SK-N-SH (cell line): Measurements from ENCODE around the gene PLK2. TPM values are rescaled to one million over a fixed set of nuclear protein-coding genes. Genes with fewer than 3 reads are reported as not detected.

Experiments used
- CTCF ChIA-PET: fragments of 300-600, 350-600 bp; formaldehyde crosslinking; extraction: SDS; loops from one replicate; lab custom pipeline; 2021; lab: Yijun Ruan, JAX
- POLR2A ChIA-PET: fragments of 350-600 bp; sonication (Branson Sonifier 250); formaldehyde crosslinking; extraction: SDS; loops from one replicate; lab custom pipeline; 2020; ENCODE audit warnings: antibody characterized with exemption, inconsistent platforms; lab: Yijun Ruan, JAX
- DNase-seq: peaks from one replicate; pipeline ENCODE4 v3.0.0; 2012
- H2AFZ ChIP-seq: fragments of 200-600 bp; sonication (generic); 2 replicates; pipeline ENCODE4 v1.8.1; 2016; ENCODE audit warnings: antibody characterized with exemption, mild to moderate bottlenecking, low read depth
- H3F3A ChIP-seq: fragments of 200-600 bp; sonication (generic); replicated peaks from 2 replicates; pipeline ENCODE3; 2016; ENCODE audit warnings: antibody characterized with exemption, mild to moderate bottlenecking; ENCODE audit not compliant: insufficient read depth
- H3K27ac ChIP-seq, 2 experiments: fragments of 200-500 bp in 1 of 2; fragments of 200-600 bp in 1 of 2; sonication (Bioruptor generic) in 1 of 2; sonication (generic), shearing (Covaris generic) in 1 of 2; 2 replicates each; pipeline versions ENCODE4 v1.5.1 to v1.6.1; 2014 to 2016; ENCODE audit warnings: low read depth in 2 of 2, inconsistent platforms in 1 of 2, low read length in 1 of 2, mild to moderate bottlenecking in 1 of 2, mixed read lengths in 1 of 2
- H3K27me3 ChIP-seq: fragments of 200-600 bp; sonication (generic), shearing (Covaris generic); 2 replicates; pipeline ENCODE4 v1.6.1; 2016; ENCODE audit warnings: mixed run types; ENCODE audit not compliant: insufficient read depth
- H3K36me3 ChIP-seq, 2 experiments: fragments of 200-500 bp in 1 of 2; fragments of 200-600 bp in 1 of 2; sonication (Bioruptor generic) in 1 of 2; sonication (generic) in 1 of 2; replicated peaks in 1 of 2; 2 replicates each; pipeline versions ENCODE3 to v1.5.1; 2014 to 2016; ENCODE audit warnings: low read length in 1 of 2, mild to moderate bottlenecking in 1 of 2; ENCODE audit not compliant: insufficient read depth in 2 of 2, control insufficient read depth in 1 of 2
- H3K4me1 ChIP-seq, 2 experiments: fragments of 200-500 bp in 1 of 2; fragments of 200-600 bp in 1 of 2; sonication (Bioruptor generic) in 1 of 2; sonication (generic), shearing (Covaris generic) in 1 of 2; 2 replicates each; pipeline versions ENCODE4 v1.5.1 to v1.6.1; 2014 to 2016; ENCODE audit warnings: low read depth in 1 of 2, low read length in 1 of 2, mixed run types in 1 of 2; ENCODE audit not compliant: insufficient read depth in 2 of 2, control insufficient read depth in 1 of 2
- H3K4me2 ChIP-seq: fragments of 200-600 bp; sonication (generic), shearing (Covaris generic); 2 replicates; pipeline ENCODE4 v1.6.1; 2017; ENCODE audit warnings: mixed run types
- H3K4me3 ChIP-seq, 2 experiments: fragments of 200-500 bp in 1 of 2; fragments of 200-600 bp in 1 of 2; sonication (Bioruptor generic) in 1 of 2; sonication (generic), shearing (Covaris generic) in 1 of 2; 2 replicates each; pipeline versions ENCODE4 v1.5.1 to v1.8.1; 2014 to 2016; ENCODE audit warnings: low read depth in 2 of 2, inconsistent platforms in 1 of 2, low read length in 1 of 2, mild to moderate bottlenecking in 1 of 2, mixed read lengths in 1 of 2, moderate library complexity in 1 of 2
- H3K79me2 ChIP-seq: fragments of 200-600 bp; sonication (generic); 2 replicates; pipeline ENCODE4 v1.8.1; 2017; ENCODE audit warnings: mild to moderate bottlenecking; ENCODE audit not compliant: insufficient read depth
- H3K9ac ChIP-seq: fragments of 200-600 bp; sonication (generic); 2 replicates; pipeline ENCODE4 v1.6.1; 2017; ENCODE audit warnings: mixed run types
- H3K9me2 ChIP-seq: fragments of 200-600 bp; sonication (generic); 2 replicates; pipeline ENCODE4 v1.6.1; 2017; ENCODE audit warnings: mixed run types
- H3K9me3 ChIP-seq: fragments of 200-600 bp; sonication (generic); 2 replicates; pipeline ENCODE4 v1.6.1; 2017; ENCODE audit warnings: mixed run types, mild to moderate bottlenecking, moderate library complexity
- H4K20me1 ChIP-seq: fragments of 200-600 bp; sonication (generic); 2 replicates; pipeline ENCODE4 v1.6.1; 2017; ENCODE audit warnings: mild to moderate bottlenecking, mixed run types; ENCODE audit not compliant: insufficient read depth
- ELF1 ChIP-seq: IDR thresholded peaks from 2 replicates; pipeline ENCODE4 v1.4.0; 2012
- EP300 ChIP-seq, 2 experiments: IDR thresholded peaks; 2 replicates each; pipeline versions ENCODE4 v1.4.0 to v1.6.1; 2012; ENCODE audit warnings: borderline replicate concordance in 1 of 2, low read depth in 1 of 2, low read length in 1 of 2
- EZH2phosphoT487 ChIP-seq: fragments of 200-600 bp; sonication (generic); IDR thresholded peaks from 2 replicates; pipeline ENCODE4 v1.6.1; 2017; ENCODE audit warnings: low read depth, mixed run types, mild to moderate bottlenecking, antibody characterized with exemption, moderate library complexity, borderline replicate concordance
- FOXJ3 ChIP-seq: sonication (generic); formaldehyde crosslinking; IDR thresholded peaks from 2 replicates; pipeline ENCODE4 v1.5.1; 2020; ENCODE audit warnings: mild to moderate bottlenecking, missing genetic modification reagents
- GATA2 ChIP-seq: sonication (generic); formaldehyde crosslinking; IDR thresholded peaks from 2 replicates; pipeline ENCODE4 v1.5.0; 2020; ENCODE audit warnings: mild to moderate bottlenecking, missing genetic modification reagents
- IRF3 ChIP-seq: fragments of 150-350 bp; IDR thresholded peaks from 2 replicates; pipeline ENCODE4 v1.6.1; 2016; ENCODE audit warnings: mild to moderate bottlenecking, low read depth, low read length
- JUND ChIP-seq: IDR thresholded peaks from 2 replicates; pipeline ENCODE4 v1.4.0; 2012
- MEF2A ChIP-seq: IDR thresholded peaks from 2 replicates; pipeline ENCODE4 v1.4.0; 2012; ENCODE audit warnings: low read depth, borderline replicate concordance
- NRF1 ChIP-seq: IDR thresholded peaks from 2 replicates; pipeline ENCODE4 v1.6.1; 2012; ENCODE audit warnings: low read depth, mild to moderate bottlenecking, low read length
- RAD21 ChIP-seq: IDR thresholded peaks from 2 replicates; pipeline ENCODE4 v1.6.1; 2012; ENCODE audit warnings: mild to moderate bottlenecking, low read length
- RCOR1 ChIP-seq: fragments of 150-350 bp; IDR thresholded peaks from 2 replicates; pipeline ENCODE4 v1.6.1; 2017; ENCODE audit warnings: antibody characterized with exemption, low read length
- RFX5 ChIP-seq: IDR thresholded peaks from 2 replicates; pipeline ENCODE4 v1.6.1; 2012; ENCODE audit warnings: mild to moderate bottlenecking, improper control_type of control experiment, low read length
- SIN3A ChIP-seq: IDR thresholded peaks from 2 replicates; pipeline ENCODE4 v1.6.1; 2012; ENCODE audit warnings: low read depth, mild to moderate bottlenecking, low read length, moderate library complexity, borderline replicate concordance
- TAF1 ChIP-seq: IDR thresholded peaks from 2 replicates; pipeline ENCODE4 v1.6.1; 2012; ENCODE audit warnings: low read depth, mild to moderate bottlenecking, low read length, moderate library complexity, borderline replicate concordance
- TCF12 ChIP-seq: IDR thresholded peaks from 2 replicates; pipeline ENCODE4 v1.4.0; 2012
- TEAD4 ChIP-seq: IDR thresholded peaks from 2 replicates; pipeline ENCODE4 v1.4.0; 2012; ENCODE audit warnings: mild to moderate bottlenecking, borderline replicate concordance; ENCODE audit not compliant: insufficient read depth
- USF1 ChIP-seq: IDR thresholded peaks from 2 replicates; pipeline ENCODE4 v1.4.0; 2012; ENCODE audit warnings: low read depth, borderline replicate concordance
- ZBTB33 ChIP-seq: IDR thresholded peaks from 2 replicates; pipeline ENCODE4 v1.4.0; 2012; ENCODE audit warnings: low read depth, borderline replicate concordance
- WGBS: methylation state at CpG from one replicate; pipeline ENCODE4 v1.1.6; 2017; ENCODE audit warnings: low lambda C conversion rate; 5-methylcytosine and 5-hydroxymethylcytosine counted together
- polyA plus RNA-seq, 3 experiments: library from polyadenylated mRNA; depleted of rRNA; stranded (reverse); fragments of >200 nt; gene quantifications; 2 replicates each; pipeline ENCODE4 v1.2.3, GENCODE V29; 2012
- TF ChIP-seq, protein P1 (sequence below): fragments of 200-600 bp; sonication (generic); IDR thresholded peaks from 2 replicates; pipeline ENCODE4 v1.6.1; 2017; ENCODE audit warnings: antibody characterized with exemption, mild to moderate bottlenecking, moderate library complexity
- TF ChIP-seq, protein P2 (sequence below): IDR thresholded peaks from 2 replicates; pipeline ENCODE4; 2012

Gene PLK2
- polyA plus RNA-seq, 1 of the 3 experiments (the other 2 are of a cell fraction) = 157 TPM

DNA sequence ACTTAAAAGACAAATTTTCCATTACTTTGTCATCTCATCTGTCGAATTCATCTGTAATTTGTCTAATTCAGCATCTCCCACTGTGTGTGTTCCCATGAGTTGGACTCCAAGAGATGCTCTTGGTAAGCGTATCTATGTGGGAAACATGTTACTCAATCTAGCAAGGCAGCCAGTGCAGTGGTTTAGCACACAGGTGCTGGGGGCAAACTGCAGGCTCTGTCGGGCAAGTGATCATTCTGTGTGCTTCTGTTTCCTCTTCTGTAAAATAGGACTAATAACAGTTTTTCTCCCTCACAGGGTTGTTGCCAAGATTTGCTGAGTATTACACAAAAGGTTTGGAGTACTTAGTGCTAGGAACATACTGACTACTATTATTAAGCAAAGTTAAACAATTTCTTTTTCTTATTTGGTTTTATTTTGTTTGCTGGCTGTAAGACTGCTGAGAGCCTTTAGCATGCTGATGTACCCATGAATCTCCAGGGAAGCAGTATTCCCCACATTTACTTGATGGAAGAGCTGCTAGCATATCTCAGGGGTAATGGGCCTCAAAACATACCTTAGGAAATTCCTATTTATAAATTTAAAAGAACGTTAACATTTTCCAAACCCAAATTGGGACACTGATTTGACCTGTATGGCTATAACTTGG, 30.6 kb upstream of the PLK2 start:
- ChIA-PET CTCF (interaction anchor here (1.1 to 4.4 kb wide), 4 partner anchors 9 to 711 kb away, joined by 3 to 28 read pairs (median 12); no protein-coding TSS in a partner anchor), POLR2A (no interaction called here)
- Histone ChIP-seq H3K9ac (no peak overlapping the region), H3K27me3 (no peaks in the 10 kb centered on the region), H3K4me1 (no peaks in the 10 kb centered on the region; a peak in 1 of 4 replicates), H3K9me2 (no peaks in the 10 kb centered on the region), H3K9me3 (no peaks in the 10 kb centered on the region), H4K20me1 (no peaks in the 10 kb centered on the region), H3K4me3 (no peak overlapping the region), H3F3A (no peaks in the 10 kb centered on the region), H3K79me2 (no peaks in the 10 kb centered on the region), H3K27ac (no peak overlapping the region), H2AFZ (no peak overlapping the region), H3K36me3 (no peaks in the 10 kb centered on the region), H3K4me2 (no peak overlapping the region)
- DNase-seq = no peak
- WGBS = 49% methylated on average over 4 of the region's 4 CpGs
- no peak for TF ChIP-seq ZBTB33
- TF ChIP-seq TEAD4 = no peak
- no peak for TF ChIP-seq SIN3A
- TF ChIP-seq EP300 (IDR thresholded peaks at IDR 0.05; ENCODE audit: borderline replicate concordance in 1 of 2, low read depth in 1 of 2, low read length in 1 of 2) = no peak
- no peak for TF ChIP-seq JUND
- TF ChIP-seq FOXJ3 (CRISPR knock-in tag) = no peak
- no peak for TF ChIP-seq NRF1
- no peak for TF ChIP-seq TAF1
- no peak for TF ChIP-seq IRF3
- TF ChIP-seq TCF12 = no peak
- no peak for TF ChIP-seq RCOR1
- no peak for TF ChIP-seq ELF1
- TF ChIP-seq, protein P1, sequence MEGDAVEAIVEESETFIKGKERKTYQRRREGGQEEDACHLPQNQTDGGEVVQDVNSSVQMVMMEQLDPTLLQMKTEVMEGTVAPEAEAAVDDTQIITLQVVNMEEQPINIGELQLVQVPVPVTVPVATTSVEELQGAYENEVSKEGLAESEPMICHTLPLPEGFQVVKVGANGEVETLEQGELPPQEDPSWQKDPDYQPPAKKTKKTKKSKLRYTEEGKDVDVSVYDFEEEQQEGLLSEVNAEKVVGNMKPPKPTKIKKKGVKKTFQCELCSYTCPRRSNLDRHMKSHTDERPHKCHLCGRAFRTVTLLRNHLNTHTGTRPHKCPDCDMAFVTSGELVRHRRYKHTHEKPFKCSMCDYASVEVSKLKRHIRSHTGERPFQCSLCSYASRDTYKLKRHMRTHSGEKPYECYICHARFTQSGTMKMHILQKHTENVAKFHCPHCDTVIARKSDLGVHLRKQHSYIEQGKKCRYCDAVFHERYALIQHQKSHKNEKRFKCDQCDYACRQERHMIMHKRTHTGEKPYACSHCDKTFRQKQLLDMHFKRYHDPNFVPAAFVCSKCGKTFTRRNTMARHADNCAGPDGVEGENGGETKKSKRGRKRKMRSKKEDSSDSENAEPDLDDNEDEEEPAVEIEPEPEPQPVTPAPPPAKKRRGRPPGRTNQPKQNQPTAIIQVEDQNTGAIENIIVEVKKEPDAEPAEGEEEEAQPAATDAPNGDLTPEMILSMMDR = no peak
- TF ChIP-seq GATA2 = no peak
- no peak for TF ChIP-seq USF1
- no peak for TF ChIP-seq RFX5
- TF ChIP-seq, protein P2, sequence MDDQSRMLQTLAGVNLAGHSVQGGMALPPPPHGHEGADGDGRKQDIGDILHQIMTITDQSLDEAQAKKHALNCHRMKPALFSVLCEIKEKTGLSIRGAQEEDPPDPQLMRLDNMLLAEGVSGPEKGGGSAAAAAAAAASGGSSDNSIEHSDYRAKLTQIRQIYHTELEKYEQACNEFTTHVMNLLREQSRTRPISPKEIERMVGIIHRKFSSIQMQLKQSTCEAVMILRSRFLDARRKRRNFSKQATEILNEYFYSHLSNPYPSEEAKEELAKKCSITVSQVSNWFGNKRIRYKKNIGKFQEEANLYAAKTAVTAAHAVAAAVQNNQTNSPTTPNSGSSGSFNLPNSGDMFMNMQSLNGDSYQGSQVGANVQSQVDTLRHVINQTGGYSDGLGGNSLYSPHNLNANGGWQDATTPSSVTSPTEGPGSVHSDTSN = no peak
- TF ChIP-seq RAD21 = no peak
- TF ChIP-seq EZH2phosphoT487 = no peak
- no peak for TF ChIP-seq MEF2A
